ENCODE measurements around the gene TMEM119.
"Not testable (repeated sequence)": the region's sequence is repeated elsewhere in the genome, so short reads cannot be mapped to it uniquely, and the experiment has no call there.

TMEM119 gene

GRCh38 chr12:108602209-108602705 lies 4.4 kb upstream of the TMEM119 start:
- no peak for DNase-seq (ENCODE audit: low spot score)

GRCh38 chr12:108600702-108601007 lies 2.8 kb upstream of the TMEM119 start:
- no peak for DNase-seq (ENCODE audit: low spot score)

DNA sequence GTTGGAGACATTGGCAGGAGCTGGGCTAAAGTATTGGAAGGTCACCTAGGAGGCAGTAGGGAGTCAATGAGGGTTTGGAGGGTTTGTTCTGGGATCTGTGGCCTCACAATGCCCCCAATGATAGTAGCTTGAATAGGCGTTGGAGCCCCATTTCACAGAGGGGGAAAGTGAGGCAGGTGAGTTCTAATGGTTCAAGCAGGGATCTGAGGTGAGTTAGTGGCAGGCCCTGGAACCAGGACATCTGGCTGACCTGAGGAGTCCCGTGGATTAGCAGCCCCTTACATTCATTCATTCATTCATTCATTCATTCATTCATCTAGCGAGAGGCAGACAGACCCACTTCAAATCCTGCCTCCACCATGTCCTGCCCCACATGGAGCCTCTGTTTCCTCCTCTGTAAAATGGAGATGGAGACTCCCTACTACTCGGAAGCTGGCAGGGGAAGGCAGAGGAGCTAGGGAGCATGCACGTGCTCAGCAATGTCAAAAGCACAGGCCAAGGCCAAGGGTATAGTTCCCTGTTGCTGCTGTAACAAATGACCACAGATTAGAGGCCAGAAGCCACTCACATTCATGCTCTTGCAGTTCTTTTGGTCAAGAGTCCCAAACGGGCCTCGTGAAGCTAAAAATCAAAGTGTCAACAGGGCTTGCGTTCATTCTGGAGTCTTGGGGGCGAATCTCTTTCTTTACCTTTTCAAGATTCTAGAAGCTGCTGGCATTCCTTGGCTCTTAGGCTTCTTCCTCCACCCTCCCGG lies 2.2 kb upstream of the TMEM119 start:
- DNase-seq (ENCODE audit: low spot score) = no peak

- no peak for DNase-seq (ENCODE audit: low spot score)
These were observed 1.7 kb upstream of the TMEM119 start for GRCh38 chr12:108599541-108599940.

DNA sequence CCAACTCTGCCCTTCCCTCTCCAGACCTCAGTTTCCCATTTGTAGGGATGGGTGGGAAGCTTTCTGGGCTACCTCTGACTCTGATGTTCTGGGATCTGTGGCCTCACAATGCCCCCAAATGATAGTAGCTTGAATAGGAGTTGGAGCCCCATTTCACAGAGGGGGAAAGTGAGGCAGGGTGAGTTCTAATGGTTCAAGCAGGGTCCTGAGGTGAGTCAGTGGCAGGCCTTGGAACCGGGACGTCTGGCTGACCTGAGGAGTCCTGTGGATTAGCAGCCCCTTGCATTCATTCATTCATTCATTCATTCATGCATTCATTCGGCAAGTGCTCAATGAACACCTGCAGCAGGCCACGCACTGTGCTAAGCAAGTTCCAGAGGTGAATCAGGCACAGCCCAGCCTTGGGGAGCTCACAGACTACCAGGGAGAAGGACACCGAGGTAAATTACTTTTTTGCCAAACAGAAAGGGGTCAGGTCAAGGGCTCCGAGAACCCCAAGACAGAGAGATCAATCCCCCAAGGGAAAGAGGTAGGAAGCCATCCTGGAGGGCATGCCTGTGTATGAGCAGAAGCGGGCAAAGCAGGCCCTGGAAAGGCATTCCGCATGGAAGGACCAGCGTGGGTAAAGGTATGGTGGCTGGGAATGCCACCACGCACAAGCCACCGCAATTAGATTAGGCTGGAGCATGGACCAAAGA lies 818 bp upstream of the TMEM119 start:
- no peak for DNase-seq (ENCODE audit: low spot score)

- DNase-seq (ENCODE audit: low spot score) = no peak
These were observed 878 bp downstream of the TMEM119 start for GRCh38 chr12:108596854-108597558.

- DNase-seq (ENCODE audit: low spot score) = no peak
These were observed 1.9 kb downstream of the TMEM119 start for GRCh38 chr12:108595711-108596647.

- DNase-seq (ENCODE audit: low spot score) = no peak
These were observed 2.7 kb downstream of the TMEM119 start for GRCh38 chr12:108594960-108595710.

DNA sequence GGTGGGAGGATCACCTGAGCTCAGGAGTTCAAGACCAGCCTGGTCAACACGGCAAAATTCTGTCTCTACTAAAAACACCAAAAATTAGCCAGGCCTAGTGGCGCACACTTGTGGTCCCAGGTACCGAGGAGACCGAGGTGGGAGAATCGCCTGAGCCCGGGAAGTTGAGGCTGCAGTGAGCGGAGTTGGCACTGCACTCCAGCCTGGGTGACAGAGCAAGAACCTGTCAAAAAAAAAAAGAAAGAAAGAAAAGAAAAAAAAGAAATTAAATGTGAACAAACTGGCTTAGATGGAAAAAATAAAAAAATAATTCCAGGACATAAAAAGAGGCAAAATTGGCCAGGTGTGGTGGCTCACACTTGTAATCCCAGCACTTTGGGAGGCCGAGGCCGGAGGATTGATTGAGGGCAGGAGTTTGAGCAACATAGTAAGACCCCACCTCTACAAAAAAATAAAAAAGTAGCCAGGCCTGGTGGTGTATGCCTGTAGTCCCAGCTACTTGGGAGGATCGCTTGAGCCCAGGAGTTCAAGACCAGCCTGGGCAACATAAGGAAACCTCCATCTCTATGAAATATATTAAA lies 3.5 kb downstream of the TMEM119 start:
- no peak for DNase-seq (ENCODE audit: low spot score)

- DNase-seq (ENCODE audit: low spot score) = no peak
These were observed 5.6 kb downstream of the TMEM119 start for GRCh38 chr12:108592033-108592909.

GRCh38 chr12:108591267-108591980 lies 6.5 kb downstream of the TMEM119 start:
- no peak for DNase-seq (ENCODE audit: low spot score)

DNA sequence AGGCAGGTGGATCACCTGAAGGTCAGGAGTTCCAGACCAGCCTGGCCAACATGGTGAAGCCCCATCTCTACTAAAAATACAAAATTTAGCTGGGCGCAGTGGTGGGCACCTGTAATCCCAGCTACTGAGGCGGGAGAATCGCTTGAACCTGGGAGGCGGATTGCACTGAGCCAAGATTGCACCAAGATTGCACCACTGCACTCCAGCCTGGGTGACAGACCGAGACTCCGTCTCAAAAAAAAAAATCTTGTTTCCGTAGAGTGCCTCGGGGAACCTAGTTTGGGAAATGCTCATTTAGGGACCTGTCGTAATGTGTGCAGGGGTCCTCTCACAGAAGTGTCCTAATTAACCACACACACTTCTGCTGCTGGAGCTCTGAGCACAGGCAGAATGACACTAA lies 7.4 kb downstream of the TMEM119 start:
- not testable (repeated sequence) for DNase-seq (ENCODE audit: low spot score)

- DNase-seq (ENCODE audit: low spot score) = no peak
These were observed 8.0 kb downstream of the TMEM119 start for GRCh38 chr12:108589840-108590229.

DNA sequence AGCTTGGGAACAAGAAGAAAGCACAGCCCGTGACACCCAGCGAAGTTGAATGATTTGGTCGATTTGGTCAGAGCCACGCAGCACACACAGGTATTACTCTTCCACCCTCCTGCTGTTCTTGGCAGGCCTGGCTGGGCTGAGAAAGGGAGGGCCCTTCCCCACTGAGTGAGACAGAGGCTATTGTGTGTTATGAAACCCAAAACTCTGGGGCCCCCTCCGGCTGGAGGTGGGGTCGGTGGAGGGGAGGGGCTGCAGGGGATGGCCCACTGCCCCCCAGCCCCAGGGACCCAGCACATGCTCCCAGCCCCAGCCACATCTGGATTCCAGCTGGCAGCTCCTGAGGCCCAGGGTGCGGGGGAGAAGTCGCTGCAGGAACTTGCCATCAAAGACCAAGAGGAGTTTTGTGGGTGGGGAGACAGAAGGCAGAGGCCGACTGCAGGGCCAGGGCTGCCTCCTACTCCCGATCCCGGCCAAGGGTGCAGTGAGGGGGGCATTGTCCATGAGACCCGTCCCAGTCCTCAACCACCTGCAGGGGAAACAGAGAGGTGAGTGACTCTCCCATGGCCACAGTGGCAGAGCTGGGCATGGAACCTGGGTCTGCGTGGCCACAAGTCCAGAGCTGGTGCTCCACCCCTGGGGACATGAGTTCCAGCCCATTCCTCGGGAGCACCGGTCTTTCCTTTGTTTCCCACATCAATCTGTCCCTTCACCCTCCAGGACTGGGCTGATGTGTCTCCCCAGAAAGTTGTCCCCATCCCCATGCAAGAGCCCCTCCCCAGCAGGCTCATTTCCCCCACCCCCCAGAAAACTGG lies 8.7 kb downstream of the TMEM119 start:
- no peak for DNase-seq (ENCODE audit: low spot score)

DNA sequence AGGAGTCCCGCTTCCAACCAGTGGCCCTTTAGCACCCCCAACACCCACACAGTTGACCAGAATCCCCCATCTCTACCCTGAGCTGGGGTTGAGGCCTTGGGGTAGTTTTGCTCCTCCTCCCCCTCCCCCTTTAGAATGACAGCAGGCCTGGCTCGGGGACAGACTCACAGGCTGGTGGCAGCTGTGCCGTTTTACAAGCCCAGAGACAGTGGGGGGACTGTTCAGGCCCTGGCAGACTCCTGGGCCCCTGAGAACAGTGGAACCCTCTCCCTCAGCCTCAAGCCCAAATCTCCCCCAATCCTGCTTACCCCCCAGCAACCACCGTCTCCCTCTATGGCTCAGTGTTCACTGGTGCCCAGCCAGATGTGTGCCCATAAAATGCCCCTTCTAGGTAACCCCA lies 10.1 kb downstream of the TMEM119 start:
- peak; percentile 86 for DNase-seq (ENCODE audit: low spot score)

DNA sequence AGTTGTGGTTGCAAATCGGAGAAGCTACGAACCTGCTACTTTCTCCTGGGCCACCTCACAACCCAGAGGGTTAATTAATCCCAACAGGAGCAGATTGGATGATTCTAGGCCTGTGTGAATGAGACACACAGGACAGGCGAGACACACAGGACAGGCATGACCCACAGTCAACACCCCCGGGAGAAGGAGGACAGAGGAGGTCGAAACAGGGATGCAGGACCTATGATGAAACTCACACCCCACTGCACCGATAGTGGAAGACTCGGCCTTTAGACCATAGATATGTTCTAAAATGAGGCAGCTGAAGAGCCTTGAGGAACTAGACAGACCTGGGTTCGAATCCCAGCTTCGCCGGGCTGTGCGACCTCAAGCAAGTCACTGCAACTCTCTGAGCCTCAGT lies 11.6 kb downstream of the TMEM119 start:
- DNase-seq (ENCODE audit: low spot score) = no peak

DNA sequence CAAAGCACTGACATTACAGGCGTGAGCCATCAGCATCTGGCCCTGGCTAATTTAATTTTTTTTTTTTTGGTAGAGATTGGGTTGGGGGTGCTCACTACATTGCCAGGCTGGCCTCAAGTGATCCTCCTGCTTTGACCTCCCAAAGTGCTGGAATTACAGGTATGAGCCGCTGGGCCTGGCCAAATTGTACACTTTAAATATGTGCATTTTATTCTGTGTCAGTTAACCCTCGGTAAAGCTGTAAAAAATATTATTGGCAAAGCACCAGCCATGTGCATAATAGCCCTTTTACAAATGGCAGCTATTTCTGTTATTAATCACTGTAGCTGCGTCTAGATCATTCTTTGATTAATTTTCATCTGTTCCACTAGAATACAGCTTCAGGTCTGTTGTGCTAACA lies 12.0 kb downstream of the TMEM119 start:
- no peak for DNase-seq (ENCODE audit: low spot score)

DNA sequence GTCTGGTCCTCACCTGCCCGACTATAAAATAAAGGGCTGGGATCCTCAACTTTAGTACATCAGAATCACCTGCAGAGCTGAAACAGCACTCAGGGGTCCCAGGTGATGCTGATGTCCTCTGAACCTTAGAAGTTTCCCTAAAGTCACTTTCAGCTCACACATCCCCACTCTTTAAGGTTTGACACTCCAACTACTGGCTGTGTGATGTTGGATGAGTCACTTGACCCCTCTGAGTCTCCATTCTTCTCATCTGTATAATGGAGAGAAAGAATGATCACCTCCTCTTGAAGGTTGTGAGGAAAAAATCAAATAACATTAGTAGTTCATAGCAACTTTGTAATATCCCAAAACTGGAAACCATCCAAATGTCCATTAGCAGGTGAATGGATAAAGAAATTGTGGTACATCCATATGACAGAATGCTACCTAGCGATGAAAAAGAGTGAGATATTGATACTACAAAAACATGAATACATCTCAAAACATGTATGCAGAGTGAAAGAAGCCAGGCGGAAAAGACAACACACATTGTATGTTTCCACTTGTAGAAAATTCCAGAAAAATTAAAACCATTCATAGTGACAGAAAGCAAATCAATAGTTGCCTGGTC lies 13.3 kb downstream of the TMEM119 start:
- no peak for DNase-seq (ENCODE audit: low spot score)
